BLaER1 (cell line): ENCODE results near the gene IGSF3.
"Not testable (repeated sequence)": the region's sequence is repeated elsewhere in the genome, so short reads cannot be mapped to it uniquely, and the experiment has no call there.

Source experiments
- H3K27ac ChIP-seq: shearing (Covaris generic); formaldehyde crosslinking; 2 replicates; pipeline ENCODE4 v1.8.1; 2022
- H3K27me3 ChIP-seq: shearing (Covaris generic); formaldehyde crosslinking; 2 replicates; pipeline ENCODE4 v1.8.1; 2022
- H3K36me3 ChIP-seq: shearing (Covaris generic); formaldehyde crosslinking; 2 replicates; pipeline ENCODE4 v1.8.1; 2022
- H3K4me1 ChIP-seq: shearing (Covaris generic); formaldehyde crosslinking; 2 replicates; pipeline ENCODE4 v1.8.1; 2022
- H3K4me2 ChIP-seq: shearing (Covaris generic); formaldehyde crosslinking; 2 replicates; pipeline ENCODE4 v1.8.1; 2022
- H3K4me3 ChIP-seq: shearing (Covaris generic); formaldehyde crosslinking; 2 replicates; pipeline ENCODE4 v1.8.1; 2022
- H3K9ac ChIP-seq: shearing (Covaris generic); formaldehyde crosslinking; 2 replicates; pipeline ENCODE4 v1.8.1; 2022
- H3K9me3 ChIP-seq: shearing (Covaris generic); formaldehyde crosslinking; 2 replicates; pipeline ENCODE4 v1.8.1; 2022
- H4K20me1 ChIP-seq: shearing (Covaris generic); formaldehyde crosslinking; 2 replicates; pipeline ENCODE4 v1.8.1; 2022
- Cebpa-rat ChIP-seq: shearing (Covaris generic); IDR thresholded peaks from 2 replicates; pipeline ENCODE4 v1.8.1; 2022

The IGSF3 gene

GRCh38 chr1:116628448-116628847, 39.1 kb downstream of the IGSF3 start:
- H3K4me2 ChIP-seq: 0 out of 2 replicates have a peak overlapping the region, but pooled peaks have one; percentile 9
- no peak for TF ChIP-seq Cebpa-rat

GRCh38 chr1:116627357-116627756, 40.2 kb downstream of the IGSF3 start:
- not testable (repeated sequence) for H3K9ac ChIP-seq

More at GRCh38 chr1:116628448-116628847, 39.1 kb downstream of the IGSF3 start:
- Histone ChIP-seq H4K20me1 (0 out of 2 replicates have a peak, but pooled peaks cover 10% of the 10 kb centered on the region), H3K4me1 (no peaks in the 10 kb centered on the region), H3K27me3 (no peaks in the 10 kb centered on the region), H3K9me3 (no peaks in the 10 kb centered on the region), H3K36me3 (no peaks in the 10 kb centered on the region), H3K9ac (no peak overlapping the region), H3K4me3 (no peak overlapping the region), H3K27ac (no peak overlapping the region)

DNA sequence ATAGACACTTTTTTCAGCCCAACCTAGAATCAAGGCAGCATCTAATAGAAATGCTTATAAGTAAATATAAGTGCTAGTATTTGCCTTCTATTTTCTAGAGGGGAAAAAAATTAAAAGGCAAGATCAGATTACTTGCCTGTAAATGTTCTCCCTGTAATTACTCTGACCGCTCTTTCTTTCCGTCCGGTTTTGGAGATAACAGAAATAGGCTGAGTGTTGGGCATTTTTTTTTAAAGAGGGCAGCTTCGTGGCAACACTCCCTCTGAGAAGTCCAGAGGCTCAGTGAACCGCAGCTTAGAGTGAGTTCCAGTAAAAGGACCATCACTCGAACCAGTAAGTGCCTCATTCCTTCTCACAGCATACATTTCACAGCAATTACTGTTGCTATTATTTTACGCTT, 40.6 kb downstream of the IGSF3 start:
- H3K36me3 ChIP-seq, H3K4me3 ChIP-seq, H3K27ac ChIP-seq, H3K4me1 ChIP-seq, H3K9ac ChIP-seq, H3K4me2 ChIP-seq, H3K9me3 ChIP-seq, H3K27me3 ChIP-seq, H4K20me1 ChIP-seq: not testable (repeated sequence)

More at GRCh38 chr1:116627357-116627756, 40.2 kb downstream of the IGSF3 start:
- H3K9me3 ChIP-seq, H3K4me1 ChIP-seq, H3K27me3 ChIP-seq, H3K27ac ChIP-seq, H3K36me3 ChIP-seq, H3K4me2 ChIP-seq, H3K4me3 ChIP-seq: not testable (repeated sequence)
- H4K20me1 ChIP-seq: 0 out of 2 replicates have a peak, but pooled peaks cover 10% of the 10 kb centered on the region

- not testable (repeated sequence) for H3K27ac ChIP-seq, H3K36me3 ChIP-seq, H3K4me2 ChIP-seq, H3K9ac ChIP-seq, H3K4me1 ChIP-seq, H3K4me3 ChIP-seq, H4K20me1 ChIP-seq, H3K9me3 ChIP-seq, H3K27me3 ChIP-seq
These were observed 42.4 kb downstream of the IGSF3 start for GRCh38 chr1:116625155-116625554.

DNA sequence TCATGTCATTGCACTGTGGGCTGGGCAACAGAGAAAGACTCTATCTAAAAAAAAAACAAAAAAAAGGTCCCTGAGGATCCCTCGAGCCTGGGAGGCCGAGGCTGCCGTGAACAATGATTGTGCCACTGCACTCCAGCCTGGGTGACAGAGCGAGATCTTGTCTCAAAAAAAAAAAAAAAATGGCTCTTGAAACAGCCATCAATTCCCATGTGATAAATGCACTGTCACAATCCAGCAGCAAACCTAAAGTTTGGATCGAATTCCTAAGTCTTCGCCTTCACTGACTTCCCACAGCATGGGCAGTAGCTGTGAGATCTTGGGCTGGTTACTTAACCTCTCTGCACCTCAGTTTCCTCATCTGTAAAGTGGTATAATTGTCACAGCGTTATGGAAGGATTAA, 43.5 kb downstream of the IGSF3 start:
- Histone ChIP-seq H3K36me3 (no peaks in the 10 kb centered on the region), H3K27ac (no peak overlapping the region)

DNA sequence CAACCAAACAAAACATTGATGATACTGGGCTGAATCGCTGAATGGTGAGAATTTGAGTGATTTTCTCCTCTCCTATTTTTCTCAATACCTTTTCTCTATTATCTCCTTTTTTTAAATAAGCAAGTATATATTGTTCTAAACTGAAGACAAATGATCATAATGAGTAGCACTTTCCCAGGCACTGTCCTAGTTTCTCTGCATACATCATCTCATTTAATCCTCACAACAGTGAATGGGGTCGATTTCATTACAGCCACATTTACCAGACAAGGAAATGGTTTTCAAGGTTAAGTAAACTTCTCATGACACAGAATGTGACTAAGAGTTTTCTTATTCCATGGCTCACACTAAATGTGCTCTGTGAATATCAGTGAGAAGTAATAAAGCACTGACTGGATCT, 45.0 kb downstream of the IGSF3 start:
- not testable (repeated sequence) for H3K4me3 ChIP-seq, H3K4me1 ChIP-seq, H3K36me3 ChIP-seq, H3K9me3 ChIP-seq, H3K27ac ChIP-seq, H3K27me3 ChIP-seq, H3K4me2 ChIP-seq, H4K20me1 ChIP-seq, H3K9ac ChIP-seq

More for the DNA sequence above, 43.5 kb downstream of the IGSF3 start:
- H3K9me3 ChIP-seq: no peaks in the 10 kb centered on the region
- H3K4me1 ChIP-seq: no peaks in the 10 kb centered on the region
- no peaks in the 10 kb centered on the region for H3K27me3 ChIP-seq
- H3K4me2 ChIP-seq: no peak overlapping the region
- H4K20me1 ChIP-seq: 0 out of 2 replicates have a peak, but pooled peaks cover 5% of the 10 kb centered on the region
- TF ChIP-seq Cebpa-rat: no peak
- H3K4me3 ChIP-seq: no peak overlapping the region
- no peak overlapping the region for H3K9ac ChIP-seq

GRCh38 chr1:116621756-116622155, 45.8 kb downstream of the IGSF3 start:
- not testable (repeated sequence) for H3K9ac ChIP-seq, H3K36me3 ChIP-seq, H4K20me1 ChIP-seq, H3K4me2 ChIP-seq, H3K27me3 ChIP-seq, H3K4me1 ChIP-seq, H3K27ac ChIP-seq, H3K9me3 ChIP-seq, H3K4me3 ChIP-seq

DNA sequence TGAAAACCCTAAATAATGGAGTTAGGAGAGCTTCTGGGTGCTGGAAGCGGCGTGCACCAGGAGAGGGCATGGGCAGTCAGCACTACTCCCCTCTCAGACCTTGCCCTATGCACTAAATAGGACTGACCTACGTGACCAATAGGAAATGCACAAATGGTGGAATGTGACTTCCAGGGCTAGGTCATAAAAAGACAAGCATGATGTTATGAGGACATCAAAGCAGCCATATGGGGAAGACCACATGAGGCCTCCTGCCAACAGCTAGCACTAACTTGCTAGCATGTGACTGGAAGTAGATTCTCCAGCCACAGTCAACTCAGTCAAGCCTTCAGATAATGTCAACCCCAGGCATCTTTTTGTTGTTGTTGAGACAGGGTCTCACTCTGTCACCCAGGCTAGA, 47.1 kb downstream of the IGSF3 start:
- not testable (repeated sequence) for H3K27me3 ChIP-seq, H3K4me1 ChIP-seq, H3K27ac ChIP-seq, H4K20me1 ChIP-seq, H3K9ac ChIP-seq, H3K4me2 ChIP-seq, H3K9me3 ChIP-seq, H3K4me3 ChIP-seq, H3K36me3 ChIP-seq

DNA sequence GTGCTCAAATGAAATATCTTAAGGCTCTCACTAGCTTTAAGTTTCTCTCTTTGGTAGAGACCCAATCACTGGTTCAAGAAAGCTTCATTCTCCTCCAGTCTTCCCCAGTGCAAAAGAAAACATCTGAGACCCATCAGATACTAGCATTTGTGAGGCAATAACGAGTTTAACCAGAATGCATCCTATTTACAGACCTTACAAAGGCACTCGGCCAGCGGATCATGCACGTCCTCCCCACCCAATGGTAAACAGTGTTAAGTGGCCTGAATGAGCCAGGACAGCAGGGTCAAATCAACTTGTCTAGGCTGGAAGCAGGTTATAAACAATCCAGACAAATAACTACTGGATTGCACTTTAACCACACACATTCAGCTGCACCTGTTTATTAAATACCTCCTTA, 48.4 kb downstream of the IGSF3 start:
- H3K27ac ChIP-seq, H3K4me2 ChIP-seq, H3K4me1 ChIP-seq: not testable (repeated sequence)

DNA sequence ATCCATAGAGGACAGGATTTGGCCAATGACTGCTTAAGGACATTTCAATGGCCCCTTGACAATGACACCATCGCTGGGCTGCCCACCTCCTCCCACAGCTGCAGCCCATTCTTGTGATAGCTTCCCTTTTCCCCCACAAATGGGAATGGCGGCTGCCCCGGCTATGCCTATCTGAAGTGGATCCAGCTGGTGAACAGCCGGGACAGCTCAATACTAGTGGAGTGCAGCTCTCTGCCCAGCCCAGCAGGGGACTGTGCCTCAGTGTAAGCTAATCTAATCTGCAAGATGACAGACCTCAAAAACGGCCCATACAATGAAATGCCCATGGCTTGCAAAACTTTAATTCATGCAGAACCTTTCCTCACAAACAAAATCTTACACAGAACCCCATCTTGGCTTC, 49.7 kb downstream of the IGSF3 start:
- not testable (repeated sequence) for H3K4me1 ChIP-seq, H3K27me3 ChIP-seq, H3K27ac ChIP-seq, H3K4me3 ChIP-seq, H4K20me1 ChIP-seq, H3K4me2 ChIP-seq, H3K9ac ChIP-seq, H3K9me3 ChIP-seq
- peaks cover 11% of the 10 kb centered on the region for H3K36me3 ChIP-seq

More for the DNA sequence above, 48.4 kb downstream of the IGSF3 start:
- not testable (repeated sequence) for H3K9me3 ChIP-seq, H3K27me3 ChIP-seq, H3K9ac ChIP-seq, H3K4me3 ChIP-seq, H4K20me1 ChIP-seq, H3K36me3 ChIP-seq

GRCh38 chr1:116613825-116614224, 53.7 kb downstream of the IGSF3 start:
- Histone ChIP-seq H3K4me1 (peaks cover 16% of the 10 kb centered on the region), H3K36me3 (peaks cover 18% of the 10 kb centered on the region)
- not testable (repeated sequence) for H3K9ac ChIP-seq, H3K9me3 ChIP-seq, H3K27me3 ChIP-seq, H4K20me1 ChIP-seq, H3K27ac ChIP-seq, H3K4me2 ChIP-seq, H3K4me3 ChIP-seq

DNA sequence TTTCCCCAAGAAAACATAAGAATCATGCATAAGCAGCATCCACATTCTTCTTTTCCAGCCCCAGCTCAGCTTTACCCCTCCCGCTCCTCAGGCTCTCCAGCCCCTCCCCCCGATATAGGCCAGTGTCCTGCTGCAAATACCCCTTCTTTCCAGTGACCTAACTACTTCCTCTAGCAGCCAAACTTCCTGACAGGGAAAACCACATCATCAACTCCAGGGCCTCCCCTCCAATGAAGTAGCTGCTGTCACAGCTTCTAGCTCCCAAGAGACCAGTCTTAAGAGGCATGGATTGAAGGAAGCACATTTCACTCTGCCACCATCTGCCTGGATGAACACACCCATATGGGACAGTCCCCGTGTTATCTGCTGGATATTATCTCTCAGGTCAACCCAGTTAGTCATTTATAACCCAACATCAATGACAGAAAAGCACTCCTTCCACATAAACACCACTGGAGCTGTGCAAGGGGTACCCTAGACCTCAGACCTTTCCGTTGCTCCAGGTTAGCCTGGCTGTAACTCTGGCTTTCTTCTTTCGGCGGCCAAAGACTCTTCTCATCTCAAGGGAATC, 57.6 kb downstream of the IGSF3 start:
- not testable (repeated sequence) for H3K27ac ChIP-seq, H3K9ac ChIP-seq, H3K27me3 ChIP-seq, H3K9me3 ChIP-seq, H3K4me3 ChIP-seq, H4K20me1 ChIP-seq
- peaks cover 35% of the 10 kb centered on the region for H3K36me3 ChIP-seq
- peaks cover 16% of the 10 kb centered on the region for H3K4me1 ChIP-seq
- peak overlapping the region; percentile 55 for H3K4me2 ChIP-seq

DNA sequence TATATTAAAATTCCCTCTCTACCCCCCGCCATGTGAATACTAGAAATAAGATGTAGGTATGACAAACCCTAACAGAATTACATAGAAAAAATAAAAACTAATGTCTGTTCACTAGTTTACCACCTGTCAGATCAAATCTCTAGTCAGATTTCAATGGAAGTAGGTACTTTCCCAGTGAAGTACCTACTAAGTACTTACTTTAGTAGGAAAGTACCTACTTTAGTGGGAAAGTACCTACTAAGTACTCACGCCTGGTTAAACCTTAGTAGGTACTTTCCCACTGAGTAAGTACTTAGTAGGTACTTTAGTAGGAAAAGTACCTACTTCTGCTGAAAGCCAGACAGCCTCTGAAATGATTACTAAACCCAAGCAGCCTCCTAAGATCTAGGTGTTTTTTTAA, 58.7 kb downstream of the IGSF3 start:
- not testable (repeated sequence) for H3K4me2 ChIP-seq, H3K9ac ChIP-seq, H3K4me3 ChIP-seq, H3K27ac ChIP-seq, H3K9me3 ChIP-seq, H4K20me1 ChIP-seq, H3K27me3 ChIP-seq
- Histone ChIP-seq H3K36me3 (peaks cover 32% of the 10 kb centered on the region), H3K4me1 (peaks cover 16% of the 10 kb centered on the region)

DNA sequence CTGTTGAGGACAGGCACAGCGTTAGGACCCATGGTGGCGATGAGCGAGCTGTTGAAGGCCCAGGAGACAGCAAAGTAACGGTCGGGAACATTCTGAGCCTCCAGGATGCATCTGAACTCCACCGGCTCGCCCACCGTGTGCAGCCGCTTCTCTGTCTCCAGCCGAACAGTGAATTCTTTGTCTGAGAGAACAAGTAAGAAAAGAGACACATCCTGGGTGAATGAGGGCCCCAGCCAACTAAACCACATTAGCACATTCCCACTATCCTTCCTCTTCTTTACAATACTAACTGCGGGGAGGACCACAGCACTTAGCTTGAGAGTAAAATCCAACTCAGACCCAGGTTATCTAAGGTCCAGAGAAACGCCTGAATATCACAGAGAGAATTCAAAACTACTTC, 59.4 kb downstream of the IGSF3 start:
- H3K27me3 ChIP-seq, H3K9ac ChIP-seq, H3K4me3 ChIP-seq, H3K4me2 ChIP-seq, H3K9me3 ChIP-seq, H3K27ac ChIP-seq, H4K20me1 ChIP-seq: not testable (repeated sequence)
- peaks cover 16% of the 10 kb centered on the region for H3K4me1 ChIP-seq
- H3K36me3 ChIP-seq: peaks cover 30% of the 10 kb centered on the region

DNA sequence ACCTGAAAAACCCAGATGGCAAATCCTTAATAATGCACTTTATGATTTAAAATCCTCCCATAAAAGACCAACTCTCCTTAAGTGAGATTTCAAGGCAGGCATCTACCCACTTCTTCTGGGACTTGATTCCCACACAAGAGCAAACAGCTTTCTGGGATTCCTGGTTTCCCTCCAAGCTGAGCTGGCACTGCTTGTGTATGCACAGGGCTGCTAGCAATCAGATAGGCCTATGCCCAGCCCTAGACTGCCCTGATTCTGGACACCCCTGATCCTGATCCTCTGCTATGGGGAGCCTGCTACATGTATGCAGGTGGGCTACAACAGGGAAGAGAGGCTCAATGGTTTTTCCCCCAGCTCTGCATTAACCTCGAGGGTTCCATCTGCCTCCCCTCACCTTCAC, 60.1 kb downstream of the IGSF3 start:
- H3K9me3 ChIP-seq: not testable (repeated sequence)

More for the DNA sequence above, 60.1 kb downstream of the IGSF3 start:
- H3K36me3 ChIP-seq: peaks cover 26% of the 10 kb centered on the region
- H3K4me2 ChIP-seq, H3K27ac ChIP-seq, H3K9ac ChIP-seq, H4K20me1 ChIP-seq, H3K4me3 ChIP-seq, H3K27me3 ChIP-seq: not testable (repeated sequence)
- peaks cover 16% of the 10 kb centered on the region for H3K4me1 ChIP-seq
